ENCODE data around the gene NR2F1.

- TF ChIP-seq CTCF (IDR thresholded peaks at IDR 0.05; ENCODE audit: insufficient read depth, low read length, poor library complexity, severe bottlenecking) (no peak), EZH2phosphoT487 (conservative IDR thresholded peaks at IDR 0.05; ENCODE audit: low read length) (no peak)
These were observed 10.6 kb downstream of the NR2F1 start for GRCh38 chr5:93593476-93594131.
